Activated T-helper 1 cell treated with anti-CD3 and anti-CD28 coated beads, Interleukin-12 subunit alpha, Interleukin-12 subunit beta, Interleukin-2, Interleukin-4 antibody, amounts not matched to agents 30 ng/mL and 10 ng/mL and 1 ng/mL, durations not matched to agents 14 hours and 24 hours and 36 hours (primary cell): ENCODE measurements around the gene SLC51A. TPM values are rescaled to one million over a fixed set of nuclear protein-coding genes. Genes with fewer than 3 reads are reported as not detected.
"Not testable (repeated sequence)": the region's sequence is repeated elsewhere in the genome, so short reads cannot be mapped to it uniquely, and the experiment has no call there.

Source experiments
- DNase-seq: peaks from one replicate; pipeline ENCODE4 v3.0.0; 2021; ENCODE audit warnings: low spot score
- H3K27ac Mint-ChIP-seq: one replicate; pipeline ENCODE4 v1.8.0; 2021; ENCODE audit warnings: mild to moderate bottlenecking, mixed read lengths
- H3K27me3 Mint-ChIP-seq: one replicate; pipeline ENCODE4 v1.8.0; 2022; ENCODE audit warnings: mild to moderate bottlenecking, moderate library complexity, mixed read lengths; ENCODE audit not compliant: insufficient read depth
- H3K36me3 Mint-ChIP-seq: one replicate; pipeline ENCODE4 v1.8.0; 2021; ENCODE audit warnings: low read depth, mixed read lengths
- H3K4me1 Mint-ChIP-seq: one replicate; pipeline ENCODE4 v1.8.0; 2021; ENCODE audit warnings: low read depth, mixed read lengths
- H3K4me3 Mint-ChIP-seq: one replicate; pipeline ENCODE4 v1.8.0; 2021; ENCODE audit warnings: mild to moderate bottlenecking, moderate library complexity, mixed read lengths
- H3K9me3 Mint-ChIP-seq: one replicate; pipeline ENCODE4 v1.8.0; 2021; ENCODE audit warnings: mixed read lengths
- intact Hi-C: fragments of 100-400 bp; cut with micrococcal nuclease; formaldehyde crosslinking; loops from one replicate; pipeline ENCODE4 v1.15.1; 2024
- total RNA-seq: library from RNA; stranded (reverse); gene quantifications from 2 replicates; pipeline ENCODE4 v1.2.3, GENCODE V29; 2022

Gene SLC51A
- total RNA-seq, 1 donor from 2014 or later, result not detected

- peak overlapping the region; percentile 97 for H3K27ac Mint-ChIP-seq
- DNase-seq, result no peak
Observed at GRCh38 chr3:196181127-196181546, 35.2 kb upstream of the SLC51A start.

GRCh38 chr3:196184169-196184432, 32.2 kb upstream of the SLC51A start:
- Mint-ChIP-seq H3K27ac (peak overlapping the region; percentile 97), H3K4me1 (peaks cover 64% of the 10 kb centered on the region)
- not testable (repeated sequence) for H3K9me3 Mint-ChIP-seq, H3K27me3 Mint-ChIP-seq, H3K36me3 Mint-ChIP-seq, H3K4me3 Mint-ChIP-seq, DNase-seq
- intact Hi-C loops, result loop anchor here (5.0 kb wide), 1 partner anchor 277 kb away; the partner anchor contains the start of gene TNK2

More at GRCh38 chr3:196181127-196181546, 35.2 kb upstream of the SLC51A start:
- Mint-ChIP-seq H3K36me3 (no peaks in the 10 kb centered on the region), H3K4me1 (peaks cover 61% of the 10 kb centered on the region), H3K4me3 (peak overlapping the region; percentile 30), H3K9me3 (no peaks in the 10 kb centered on the region), H3K27me3 (no peaks in the 10 kb centered on the region)
- intact Hi-C loops, result loop anchor here (5.0 kb wide), 1 partner anchor 274 kb away; the partner anchor contains the start of gene TNK2

GRCh38 chr3:196184881-196185280, 31.5 kb upstream of the SLC51A start:
- Mint-ChIP-seq H3K36me3 (no peaks in the 10 kb centered on the region), H3K4me3 (no peak overlapping the region), H3K9me3 (no peaks in the 10 kb centered on the region), H3K27ac (peak overlapping the region; percentile 29), H3K4me1 (peaks cover 57% of the 10 kb centered on the region), H3K27me3 (no peaks in the 10 kb centered on the region)
- intact Hi-C loops, result loop anchor here (5.0 kb wide), 1 partner anchor 278 kb away; the partner anchor contains the start of gene TNK2
- no peak for DNase-seq

GRCh38 chr3:196186651-196187573, 29.4 kb upstream of the SLC51A start:
- intact Hi-C loops, result no loop called here
- H3K9me3 Mint-ChIP-seq, result no peaks in the 10 kb centered on the region
- H3K4me1 Mint-ChIP-seq, result peaks cover 53% of the 10 kb centered on the region
- H3K27me3 Mint-ChIP-seq, result no peaks in the 10 kb centered on the region
- H3K4me3 Mint-ChIP-seq, result peak overlapping the region; percentile 33
- no peaks in the 10 kb centered on the region for H3K36me3 Mint-ChIP-seq
- H3K27ac Mint-ChIP-seq, result peak overlapping the region; percentile 79
- DNase-seq, result no peak

- H3K4me3 Mint-ChIP-seq, result no peak overlapping the region
- peaks cover 1% of the 10 kb centered on the region for H3K36me3 Mint-ChIP-seq
- no peaks in the 10 kb centered on the region for H3K27me3 Mint-ChIP-seq
- intact Hi-C loops, result no loop called here
- H3K9me3 Mint-ChIP-seq, result no peaks in the 10 kb centered on the region
- no peak for DNase-seq
- H3K4me1 Mint-ChIP-seq, result peaks cover 54% of the 10 kb centered on the region
- peak overlapping the region; percentile 64 for H3K27ac Mint-ChIP-seq
Observed at GRCh38 chr3:196189566-196190347, 26.6 kb upstream of the SLC51A start.

- Mint-ChIP-seq H3K36me3 (peaks cover 1% of the 10 kb centered on the region), H3K4me1 (peaks cover 47% of the 10 kb centered on the region), H3K27ac (peak overlapping the region; percentile 98), H3K27me3 (no peaks in the 10 kb centered on the region), H3K9me3 (no peaks in the 10 kb centered on the region), H3K4me3 (peak overlapping the region; percentile 75)
- intact Hi-C loops, result loop anchor here (1.0 to 2.0 kb wide), 5 partner anchors 9 to 119 kb away; partner anchors contain the start of gene TFRC
- peak; percentile 49 for DNase-seq
Observed at GRCh38 chr3:196192036-196192523, 24.3 kb upstream of the SLC51A start.

GRCh38 chr3:196192524-196193051, 23.7 kb upstream of the SLC51A start:
- peak overlapping the region; percentile 75 for H3K4me3 Mint-ChIP-seq
- intact Hi-C loops, result loop anchor here (1.0 to 2.0 kb wide), 5 partner anchors 9 to 119 kb away; partner anchors contain the start of gene TFRC
- DNase-seq, result no peak

GRCh38 chr3:196193133-196193735, 23.1 kb upstream of the SLC51A start:
- no peaks in the 10 kb centered on the region for H3K9me3 Mint-ChIP-seq
- peaks cover 2% of the 10 kb centered on the region for H3K27me3 Mint-ChIP-seq
- peaks cover 1% of the 10 kb centered on the region for H3K36me3 Mint-ChIP-seq
- H3K27ac Mint-ChIP-seq, result peak overlapping the region; percentile 98
- intact Hi-C loops, result loop anchor here (2.0 kb wide), 1 partner anchor 14 kb away; no protein-coding TSS in a partner anchor
- DNase-seq, result no peak
- H3K4me3 Mint-ChIP-seq, result no peak overlapping the region
- peaks cover 44% of the 10 kb centered on the region for H3K4me1 Mint-ChIP-seq

More at GRCh38 chr3:196192524-196193051, 23.7 kb upstream of the SLC51A start:
- Mint-ChIP-seq H3K36me3 (peaks cover 1% of the 10 kb centered on the region), H3K9me3 (no peaks in the 10 kb centered on the region), H3K4me1 (peaks cover 44% of the 10 kb centered on the region), H3K27ac (peak overlapping the region; percentile 98), H3K27me3 (peaks cover 2% of the 10 kb centered on the region)

GRCh38 chr3:196193736-196194541, 22.4 kb upstream of the SLC51A start:
- intact Hi-C loops, result loop anchor here (2.0 kb wide), 1 partner anchor 15 kb away; no protein-coding TSS in a partner anchor
- Mint-ChIP-seq H3K27me3 (peaks cover 2% of the 10 kb centered on the region), H3K9me3 (no peaks in the 10 kb centered on the region), H3K4me1 (peaks cover 42% of the 10 kb centered on the region), H3K27ac (peak overlapping the region; percentile 98), H3K36me3 (peaks cover 1% of the 10 kb centered on the region), H3K4me3 (no peak overlapping the region)
- no peak for DNase-seq

- H3K4me3 Mint-ChIP-seq, result no peak overlapping the region
- peak overlapping the region; percentile 55 for H3K27ac Mint-ChIP-seq
- intact Hi-C loops, result no loop called here
- peaks cover 1% of the 10 kb centered on the region for H3K36me3 Mint-ChIP-seq
- H3K9me3 Mint-ChIP-seq, result no peaks in the 10 kb centered on the region
- peaks cover 40% of the 10 kb centered on the region for H3K4me1 Mint-ChIP-seq
- DNase-seq, result no peak
- peaks cover 2% of the 10 kb centered on the region for H3K27me3 Mint-ChIP-seq
Observed at GRCh38 chr3:196194542-196194915, 21.8 kb upstream of the SLC51A start.

- Mint-ChIP-seq H3K27ac (peak overlapping the region; percentile 44), H3K4me3 (no peak overlapping the region)
- intact Hi-C loops, result loop anchor here (1.0 to 2.0 kb wide), 3 partner anchors 122 to 345 kb away; no protein-coding TSS in a partner anchor
Observed at GRCh38 chr3:196195664-196196265, 20.6 kb upstream of the SLC51A start.

More at GRCh38 chr3:196195664-196196265, 20.6 kb upstream of the SLC51A start:
- DNase-seq, result no peak
- Mint-ChIP-seq H3K4me1 (peaks cover 36% of the 10 kb centered on the region), H3K36me3 (peaks cover 1% of the 10 kb centered on the region), H3K9me3 (no peaks in the 10 kb centered on the region), H3K27me3 (peaks cover 2% of the 10 kb centered on the region)
